GM23338 (cell line): ENCODE measurements around the gene DYNC2LI1. TPM values are rescaled to one million over a fixed set of nuclear protein-coding genes. Genes with fewer than 3 reads are reported as not detected.

Experiments used
- ATAC-seq: fragments of 200-7000 bp; cut with Tn5 transposase; 3 replicates; pipeline ENCODE4 v1.9.1; 2020
- DNase-seq: peaks from one replicate; pipeline ENCODE4 v3.0.0-alpha.2; 2015; ENCODE audit warnings: low spot score
- H2AFZ ChIP-seq: fragments of 200-600 bp; sonication (generic); 2 replicates; pipeline ENCODE4 v1.8.0; 2016; ENCODE audit warnings: antibody characterized with exemption, mild to moderate bottlenecking, moderate library complexity
- H3F3A ChIP-seq: fragments of 200-600 bp; sonication (generic); replicated peaks from 2 replicates; pipeline ENCODE4 v1.8.0; 2017; ENCODE audit warnings: antibody characterized with exemption, mixed run types, low read depth
- H3K27ac ChIP-seq: fragments of 200-600 bp; sonication (generic); 2 replicates; pipeline ENCODE4 v1.6.1; 2016; ENCODE audit warnings: low read depth
- H3K27me3 ChIP-seq: fragments of 200-600 bp; sonication (generic); 2 replicates; pipeline ENCODE4 v1.8.0; 2016; ENCODE audit warnings: mild to moderate bottlenecking, mixed run types, moderate library complexity; ENCODE audit not compliant: insufficient read depth
- H3K36me3 ChIP-seq: fragments of 200-600 bp; sonication (generic); 2 replicates; pipeline ENCODE4 v1.8.0; 2016; ENCODE audit warnings: mild to moderate bottlenecking; ENCODE audit not compliant: insufficient read depth
- H3K4me1 ChIP-seq: fragments of 200-600 bp; sonication (generic); 2 replicates; pipeline ENCODE4 v1.8.0; 2016; ENCODE audit warnings: mild to moderate bottlenecking, moderate library complexity; ENCODE audit not compliant: insufficient read depth
- H3K4me2 ChIP-seq: fragments of 200-600 bp; sonication (generic); 2 replicates; pipeline ENCODE4 v1.7.1; 2017; ENCODE audit warnings: mixed run types
- H3K4me3 ChIP-seq: fragments of 200-600 bp; sonication (generic); 2 replicates; pipeline ENCODE4 v1.6.1; 2016; ENCODE audit warnings: mixed run types
- H3K79me2 ChIP-seq: fragments of 200-600 bp; sonication (generic); replicated peaks from 2 replicates; pipeline ENCODE4 v1.8.0; 2017; ENCODE audit warnings: mild to moderate bottlenecking; ENCODE audit not compliant: insufficient read depth
- H3K9me2 ChIP-seq: fragments of 200-600 bp; sonication (generic); 2 replicates; pipeline ENCODE4 v1.8.0; 2017; ENCODE audit not compliant: insufficient read depth
- H4K20me1 ChIP-seq: fragments of 200-600 bp; sonication (generic); replicated peaks from 2 replicates; pipeline ENCODE4 v1.8.0; 2017; ENCODE audit warnings: mild to moderate bottlenecking; ENCODE audit not compliant: insufficient read depth
- H3K27ac Mint-ChIP-seq: 2 replicates; pipeline ENCODE4 v1.8.0; 2020; ENCODE audit warnings: inconsistent platforms, mild to moderate bottlenecking, moderate library complexity, mixed read lengths
- H3K27me3 Mint-ChIP-seq: 3 replicates; pipeline ENCODE4 v1.8.0; 2022; ENCODE audit warnings: low read depth, mild to moderate bottlenecking, moderate library complexity, mixed read lengths, inconsistent platforms; ENCODE audit not compliant: insufficient read depth, poor library complexity
- H3K36me3 Mint-ChIP-seq: 3 replicates; pipeline ENCODE4 v1.8.0; 2021; ENCODE audit warnings: low read depth, mild to moderate bottlenecking, inconsistent platforms, moderate library complexity, mixed read lengths
- H3K4me1 Mint-ChIP-seq: 3 replicates; pipeline ENCODE4 v1.8.0; 2020; ENCODE audit warnings: mild to moderate bottlenecking, inconsistent platforms, mixed read lengths
- H3K4me3 Mint-ChIP-seq: 3 replicates; pipeline ENCODE4 v1.8.0; 2021; ENCODE audit warnings: moderate library complexity, mild to moderate bottlenecking, inconsistent platforms, mixed read lengths
- H3K9me3 Mint-ChIP-seq: 3 replicates; pipeline ENCODE4 v1.8.0; 2020; ENCODE audit warnings: moderate library complexity, mild to moderate bottlenecking, inconsistent platforms, mixed read lengths
- EZH2 ChIP-seq: fragments of 200-600 bp; sonication (generic); IDR thresholded peaks from one replicate; pipeline ENCODE4 v1.8.0; 2017; ENCODE audit warnings: antibody characterized with exemption, mild to moderate bottlenecking, low read depth; ENCODE audit not compliant: unreplicated experiment
- EZH2phosphoT487 ChIP-seq: fragments of 200-600 bp; sonication (generic); IDR thresholded peaks from one replicate; pipeline ENCODE4 v1.8.1; 2018; ENCODE audit warnings: antibody characterized with exemption; ENCODE audit not compliant: unreplicated experiment
- JUNB ChIP-seq: IDR thresholded peaks from one replicate; pipeline ENCODE4 v1.6.1; 2016; ENCODE audit warnings: antibody characterized with exemption; ENCODE audit not compliant: unreplicated experiment
- NANOG ChIP-seq: IDR thresholded peaks from 2 replicates; pipeline ENCODE4 v1.6.1; 2016; ENCODE audit warnings: antibody characterized with exemption, borderline replicate concordance
- STAT1 ChIP-seq: IDR thresholded peaks from one replicate; pipeline ENCODE4 v1.6.1; 2016; ENCODE audit warnings: antibody characterized with exemption; ENCODE audit not compliant: unreplicated experiment
- ZNF114 ChIP-seq: fragments of 250-450 bp; sonication (Bioruptor Pico); IDR thresholded peaks from 2 replicates; pipeline ENCODE4 v1.5.0; 2020; ENCODE audit warnings: mild to moderate bottlenecking, moderate library complexity
- polyA plus RNA-seq: library from polyadenylated mRNA; unstranded; fragments of >200 nt; fragmentation: Nextera tagmentation; extraction: Ambion mirVana; gene quantifications from 2 replicates; pipeline ENCODE4 v1.2.1, GENCODE V29; 2016
- total RNA-seq: library from RNA; depleted of rRNA; stranded (reverse); fragments of >200 nt; shearing (Covaris generic); gene quantifications from 2 replicates; pipeline ENCODE4 v1.2.3, GENCODE V29; 2014
- TF ChIP-seq, protein P1 (sequence below): fragments of 250-450 bp; sonication (Bioruptor Pico); IDR thresholded peaks from 2 replicates; pipeline ENCODE4 v1.5.0; 2020; ENCODE audit warnings: mild to moderate bottlenecking, moderate library complexity
- TF ChIP-seq, protein P2 (sequence below), 2 experiments: fragments of 200-600 bp in 1 of 2; sonication (generic) in 1 of 2; conservative IDR thresholded peaks; 2 replicates each; pipeline versions ENCODE4 v1.5.1 to v1.6.1; 2016 to 2017; ENCODE audit warnings: antibody characterized with exemption in 2 of 2, low read depth in 2 of 2, mild to moderate bottlenecking in 2 of 2, moderate library complexity in 1 of 2

Gene DYNC2LI1
- total and polyA plus RNA-seq, 2 experiments from 2014 or later, result 8.4 to 11.5 TPM

DNA sequence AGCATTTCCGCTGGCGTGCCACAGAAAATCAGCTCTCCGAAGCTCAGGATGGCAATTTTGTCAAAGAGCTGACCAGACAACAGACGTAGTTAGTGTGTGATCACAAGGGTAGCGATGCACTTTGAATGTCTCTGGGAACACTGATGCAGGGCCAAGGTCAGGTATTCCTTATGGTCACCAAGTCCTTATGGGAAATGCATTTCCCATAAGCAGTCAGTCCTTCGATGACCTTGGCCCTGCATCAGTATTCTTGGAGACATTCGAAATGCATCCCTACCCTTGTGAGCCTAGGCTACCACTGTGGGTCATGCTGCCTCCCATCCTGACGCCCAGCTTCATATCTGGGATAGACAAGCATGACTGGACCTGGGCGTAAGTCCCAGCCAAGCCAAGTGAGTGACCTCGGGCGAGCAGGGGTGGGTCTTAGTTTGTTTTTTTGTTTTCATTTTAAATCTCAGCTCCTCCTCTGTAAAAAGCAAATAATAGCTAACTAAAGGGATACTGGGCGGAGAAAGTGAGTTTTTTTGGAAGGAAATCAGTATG lies 51.2 kb downstream of the DYNC2LI1 start (continued):
- TF ChIP-seq, protein P1, sequence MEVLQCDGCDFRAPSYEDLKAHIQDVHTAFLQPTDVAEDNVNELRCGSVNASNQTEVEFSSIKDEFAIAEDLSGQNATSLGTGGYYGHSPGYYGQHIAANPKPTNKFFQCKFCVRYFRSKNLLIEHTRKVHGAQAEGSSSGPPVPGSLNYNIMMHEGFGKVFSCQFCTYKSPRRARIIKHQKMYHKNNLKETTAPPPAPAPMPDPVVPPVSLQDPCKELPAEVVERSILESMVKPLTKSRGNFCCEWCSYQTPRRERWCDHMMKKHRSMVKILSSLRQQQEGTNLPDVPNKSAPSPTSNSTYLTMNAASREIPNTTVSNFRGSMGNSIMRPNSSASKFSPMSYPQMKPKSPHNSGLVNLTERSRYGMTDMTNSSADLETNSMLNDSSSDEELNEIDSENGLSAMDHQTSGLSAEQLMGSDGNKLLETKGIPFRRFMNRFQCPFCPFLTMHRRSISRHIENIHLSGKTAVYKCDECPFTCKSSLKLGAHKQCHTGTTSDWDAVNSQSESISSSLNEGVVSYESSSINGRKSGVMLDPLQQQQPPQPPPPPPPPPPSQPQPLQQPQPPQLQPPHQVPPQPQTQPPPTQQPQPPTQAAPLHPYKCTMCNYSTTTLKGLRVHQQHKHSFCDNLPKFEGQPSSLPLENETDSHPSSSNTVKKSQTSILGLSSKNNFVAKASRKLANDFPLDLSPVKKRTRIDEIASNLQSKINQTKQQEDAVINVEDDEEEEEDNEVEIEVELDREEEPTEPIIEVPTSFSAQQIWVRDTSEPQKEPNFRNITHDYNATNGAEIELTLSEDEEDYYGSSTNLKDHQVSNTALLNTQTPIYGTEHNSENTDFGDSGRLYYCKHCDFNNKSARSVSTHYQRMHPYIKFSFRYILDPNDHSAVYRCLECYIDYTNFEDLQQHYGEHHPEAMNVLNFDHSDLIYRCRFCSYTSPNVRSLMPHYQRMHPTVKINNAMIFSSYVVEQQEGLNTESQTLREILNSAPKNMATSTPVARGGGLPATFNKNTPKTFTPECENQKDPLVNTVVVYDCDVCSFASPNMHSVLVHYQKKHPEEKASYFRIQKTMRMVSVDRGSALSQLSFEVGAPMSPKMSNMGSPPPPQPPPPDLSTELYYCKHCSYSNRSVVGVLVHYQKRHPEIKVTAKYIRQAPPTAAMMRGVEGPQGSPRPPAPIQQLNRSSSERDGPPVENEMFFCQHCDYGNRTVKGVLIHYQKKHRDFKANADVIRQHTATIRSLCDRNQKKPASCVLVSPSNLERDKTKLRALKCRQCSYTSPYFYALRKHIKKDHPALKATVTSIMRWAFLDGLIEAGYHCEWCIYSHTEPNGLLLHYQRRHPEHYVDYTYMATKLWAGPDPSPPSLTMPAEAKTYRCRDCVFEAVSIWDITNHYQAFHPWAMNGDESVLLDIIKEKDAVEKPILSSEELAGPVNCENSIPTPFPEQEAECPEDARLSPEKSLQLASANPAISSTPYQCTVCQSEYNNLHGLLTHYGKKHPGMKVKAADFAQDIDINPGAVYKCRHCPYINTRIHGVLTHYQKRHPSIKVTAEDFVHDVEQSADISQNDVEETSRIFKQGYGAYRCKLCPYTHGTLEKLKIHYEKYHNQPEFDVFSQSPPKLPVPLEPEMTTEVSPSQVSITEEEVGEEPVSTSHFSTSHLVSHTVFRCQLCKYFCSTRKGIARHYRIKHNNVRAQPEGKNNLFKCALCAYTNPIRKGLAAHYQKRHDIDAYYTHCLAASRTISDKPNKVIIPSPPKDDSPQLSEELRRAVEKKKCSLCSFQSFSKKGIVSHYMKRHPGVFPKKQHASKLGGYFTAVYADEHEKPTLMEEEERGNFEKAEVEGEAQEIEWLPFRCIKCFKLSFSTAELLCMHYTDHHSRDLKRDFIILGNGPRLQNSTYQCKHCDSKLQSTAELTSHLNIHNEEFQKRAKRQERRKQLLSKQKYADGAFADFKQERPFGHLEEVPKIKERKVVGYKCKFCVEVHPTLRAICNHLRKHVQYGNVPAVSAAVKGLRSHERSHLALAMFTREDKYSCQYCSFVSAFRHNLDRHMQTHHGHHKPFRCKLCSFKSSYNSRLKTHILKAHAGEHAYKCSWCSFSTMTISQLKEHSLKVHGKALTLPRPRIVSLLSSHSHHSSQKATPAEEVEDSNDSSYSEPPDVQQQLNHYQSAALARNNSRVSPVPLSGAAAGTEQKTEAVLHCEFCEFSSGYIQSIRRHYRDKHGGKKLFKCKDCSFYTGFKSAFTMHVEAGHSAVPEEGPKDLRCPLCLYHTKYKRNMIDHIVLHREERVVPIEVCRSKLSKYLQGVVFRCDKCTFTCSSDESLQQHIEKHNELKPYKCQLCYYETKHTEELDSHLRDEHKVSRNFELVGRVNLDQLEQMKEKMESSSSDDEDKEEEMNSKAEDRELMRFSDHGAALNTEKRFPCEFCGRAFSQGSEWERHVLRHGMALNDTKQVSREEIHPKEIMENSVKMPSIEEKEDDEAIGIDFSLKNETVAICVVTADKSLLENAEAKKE, result no peak

DNA sequence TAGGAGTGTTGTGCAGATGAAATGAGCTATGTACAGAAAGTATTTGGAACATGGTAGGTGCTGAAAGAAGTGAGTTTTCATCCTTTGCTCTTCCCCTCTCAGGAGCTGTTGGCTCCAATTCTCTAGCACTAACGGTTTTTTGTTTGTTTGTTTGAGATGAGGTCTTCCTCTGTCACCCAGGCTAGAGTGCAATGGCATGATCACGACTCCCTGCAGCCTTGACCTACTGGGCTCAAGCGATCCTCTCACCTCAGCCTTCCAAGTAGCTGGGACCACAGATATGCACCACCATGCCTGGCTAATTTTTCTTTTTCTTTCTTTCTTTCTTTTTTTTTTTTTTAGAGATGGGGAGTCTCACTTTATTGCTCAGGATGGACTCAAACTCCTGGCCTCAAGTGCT lies 52.0 kb downstream of the DYNC2LI1 start:
- no peak for DNase-seq
- H3K27me3 Mint-ChIP-seq, result peaks cover 5% of the 10 kb centered on the region
- Histone ChIP-seq H3K4me2 (no peak overlapping the region), H4K20me1 (no peaks in the 10 kb centered on the region), H3K79me2 (no peaks in the 10 kb centered on the region), H3K36me3 (no peaks in the 10 kb centered on the region), H3K27me3 (peaks cover 11% of the 10 kb centered on the region), H3F3A (no peaks in the 10 kb centered on the region), H3K4me1 (no peaks in the 10 kb centered on the region), H3K9me2 (no peaks in the 10 kb centered on the region), H3K27ac (no peak overlapping the region), H3K4me3 (no peak overlapping the region), H2AFZ (no peak overlapping the region)
- H3K36me3 Mint-ChIP-seq, result no peaks in the 10 kb centered on the region
- peaks cover 4% of the 10 kb centered on the region; the same call in 1 of the 3 replicates for H3K4me1 Mint-ChIP-seq
- H3K9me3 Mint-ChIP-seq, result no peaks in the 10 kb centered on the region
- no peak for ATAC-seq
- H3K4me3 Mint-ChIP-seq, result no peak overlapping the region
- no peak overlapping the region for H3K27ac Mint-ChIP-seq
- TF ChIP-seq JUNB (no peak), EZH2phosphoT487 (no peak), NANOG (no peak), STAT1 (no peak), ZNF114 (no peak), EZH2 (no peak)
- TF ChIP-seq, protein P2, sequence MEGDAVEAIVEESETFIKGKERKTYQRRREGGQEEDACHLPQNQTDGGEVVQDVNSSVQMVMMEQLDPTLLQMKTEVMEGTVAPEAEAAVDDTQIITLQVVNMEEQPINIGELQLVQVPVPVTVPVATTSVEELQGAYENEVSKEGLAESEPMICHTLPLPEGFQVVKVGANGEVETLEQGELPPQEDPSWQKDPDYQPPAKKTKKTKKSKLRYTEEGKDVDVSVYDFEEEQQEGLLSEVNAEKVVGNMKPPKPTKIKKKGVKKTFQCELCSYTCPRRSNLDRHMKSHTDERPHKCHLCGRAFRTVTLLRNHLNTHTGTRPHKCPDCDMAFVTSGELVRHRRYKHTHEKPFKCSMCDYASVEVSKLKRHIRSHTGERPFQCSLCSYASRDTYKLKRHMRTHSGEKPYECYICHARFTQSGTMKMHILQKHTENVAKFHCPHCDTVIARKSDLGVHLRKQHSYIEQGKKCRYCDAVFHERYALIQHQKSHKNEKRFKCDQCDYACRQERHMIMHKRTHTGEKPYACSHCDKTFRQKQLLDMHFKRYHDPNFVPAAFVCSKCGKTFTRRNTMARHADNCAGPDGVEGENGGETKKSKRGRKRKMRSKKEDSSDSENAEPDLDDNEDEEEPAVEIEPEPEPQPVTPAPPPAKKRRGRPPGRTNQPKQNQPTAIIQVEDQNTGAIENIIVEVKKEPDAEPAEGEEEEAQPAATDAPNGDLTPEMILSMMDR (conservative IDR thresholded peaks at IDR 0.05; ENCODE audit: low read depth in 2 of 2), result no peak
- TF ChIP-seq, protein P1, result no peak
